Keratinocyte (primary cell): ENCODE data around the gene RFC2. TPM values are rescaled to one million over a fixed set of nuclear protein-coding genes. Genes with fewer than 3 reads are reported as not detected.

Experiments
- DNase-seq: peaks from one replicate; pipeline ENCODE4 v3.0.0-alpha.2; 2011; ENCODE audit warnings: low read depth, missing footprints, low spot score
- FAIRE-seq: peaks from 2 replicates; lab custom pipeline; 2011; peaks lifted over from hg19 to GRCh38; lab: Jason Lieb, UNC
- H2AFZ ChIP-seq: 2 replicates; pipeline ENCODE4 v1.6.0; 2012; ENCODE audit warnings: low read length, control low read depth, inconsistent platforms; ENCODE audit not compliant: control insufficient read depth
- H3K27ac ChIP-seq: 2 replicates; pipeline ENCODE4 v1.5.1; 2011; ENCODE audit warnings: low read length; ENCODE audit not compliant: control insufficient read depth, insufficient read depth
- H3K27me3 ChIP-seq: 3 replicates; pipeline ENCODE4 v1.6.0; 2011; ENCODE audit warnings: low read length; ENCODE audit not compliant: control insufficient read depth, insufficient read depth; ENCODE audit errors: extremely low read depth
- H3K36me3 ChIP-seq, 2 experiments: 2 replicates in 1 of 2; 3 replicates in 1 of 2; pipeline ENCODE4 v1.5.1; 2011; ENCODE audit warnings: low read length in 2 of 2, mild to moderate bottlenecking in 1 of 2; ENCODE audit not compliant: control insufficient read depth in 2 of 2, insufficient read depth in 2 of 2; ENCODE audit errors: extremely low read depth in 1 of 2
- H3K4me1 ChIP-seq: 3 replicates; pipeline ENCODE4 v1.5.1; 2011; ENCODE audit warnings: low read length; ENCODE audit not compliant: control insufficient read depth, insufficient read depth; ENCODE audit errors: extremely low read depth
- H3K4me2 ChIP-seq: 3 replicates; pipeline ENCODE4 v1.6.0; 2011; ENCODE audit warnings: low read depth, low read length; ENCODE audit not compliant: control insufficient read depth, insufficient read depth; ENCODE audit errors: extremely low read depth
- H3K4me3 ChIP-seq, 3 experiments: fragments of 200-600 bp in 1 of 3; sonication (generic) in 1 of 3; 2 replicates in 2 of 3; 3 replicates in 1 of 3; pipeline ENCODE4 v1.5.1; 2011 to 2016; ENCODE audit warnings: low read length in 3 of 3, mild to moderate bottlenecking in 3 of 3, control low read depth in 2 of 3, inconsistent platforms in 1 of 3, low read depth in 1 of 3, mixed read lengths in 1 of 3, mixed run types in 1 of 3, moderate library complexity in 1 of 3; ENCODE audit not compliant: control insufficient read depth in 2 of 3, insufficient read depth in 2 of 3; ENCODE audit errors: extremely low read depth in 1 of 3
- H3K79me2 ChIP-seq: 2 replicates; pipeline ENCODE4 v1.6.0; 2012; ENCODE audit warnings: low read length; ENCODE audit not compliant: control insufficient read depth, insufficient read depth
- H3K9ac ChIP-seq: 3 replicates; pipeline ENCODE4 v1.6.0; 2011; ENCODE audit warnings: low read length; ENCODE audit not compliant: control insufficient read depth, insufficient read depth; ENCODE audit errors: extremely low read depth
- H3K9me1 ChIP-seq: 3 replicates; pipeline ENCODE4 v1.6.0; 2011; ENCODE audit warnings: low read length; ENCODE audit not compliant: control insufficient read depth, insufficient read depth; ENCODE audit errors: extremely low read depth
- H3K9me3 ChIP-seq: 2 replicates; pipeline ENCODE4 v1.5.1; 2012; ENCODE audit warnings: low read depth, low read length; ENCODE audit not compliant: control insufficient read depth
- H4K20me1 ChIP-seq: 3 replicates; pipeline ENCODE4 v1.6.0; 2011; ENCODE audit warnings: low read length; ENCODE audit not compliant: control insufficient read depth, insufficient read depth; ENCODE audit errors: extremely low read depth
- EZH2 ChIP-seq: IDR thresholded peaks from one replicate; pipeline ENCODE4 v1.6.1; 2012; ENCODE audit warnings: inconsistent platforms, mild to moderate bottlenecking, low read length, moderate library complexity
- dilution Hi-C: fragments of 300-500 bp; cut with MboI; formaldehyde crosslinking; loops from one replicate; pipeline ENCODE4 v1.7.0; 2020; ENCODE audit warnings: low sequenced_read_pairs; ENCODE audit not compliant: extremely low pct_ligation_motif_present
- polyA plus RNA-seq, 5 experiments: library from polyadenylated mRNA; depleted of rRNA in 3 of 5; stranded (reverse) in 3 of 5; stranded (forward) in 1 of 5; unstranded in 1 of 5; fragments of >200 nt; gene quantifications; 1 replicate in 1 of 5; 2 replicates in 3 of 5; 3 replicates in 1 of 5; pipeline versions ENCODE4 v1.2.1 to v1.2.3, GENCODE V29; 2011 to 2012; ENCODE audit warnings: missing spikeins in 2 of 5, low read depth in 1 of 5, low replicate concordance in 1 of 5
- TF ChIP-seq, protein P1 (sequence below), 3 experiments: IDR thresholded peaks in 1 of 3; conservative IDR thresholded peaks in 1 of 3; optimal IDR thresholded peaks in 1 of 3; 2 replicates in 2 of 3; 3 replicates in 1 of 3; pipeline versions ENCODE3 to v1.5.1; 2011; ENCODE audit warnings: low read length in 3 of 3, mild to moderate bottlenecking in 3 of 3, moderate library complexity in 2 of 3, control low read depth in 1 of 3, inconsistent platforms in 1 of 3; ENCODE audit not compliant: insufficient read depth in 2 of 3; ENCODE audit errors: extremely low read depth in 1 of 3

RFC2 gene
- polyA plus RNA-seq, 1 donor (not counting 4 experiments of a cell fraction or from before 2014, with no cell fraction given): 24.7 TPM

DNA sequence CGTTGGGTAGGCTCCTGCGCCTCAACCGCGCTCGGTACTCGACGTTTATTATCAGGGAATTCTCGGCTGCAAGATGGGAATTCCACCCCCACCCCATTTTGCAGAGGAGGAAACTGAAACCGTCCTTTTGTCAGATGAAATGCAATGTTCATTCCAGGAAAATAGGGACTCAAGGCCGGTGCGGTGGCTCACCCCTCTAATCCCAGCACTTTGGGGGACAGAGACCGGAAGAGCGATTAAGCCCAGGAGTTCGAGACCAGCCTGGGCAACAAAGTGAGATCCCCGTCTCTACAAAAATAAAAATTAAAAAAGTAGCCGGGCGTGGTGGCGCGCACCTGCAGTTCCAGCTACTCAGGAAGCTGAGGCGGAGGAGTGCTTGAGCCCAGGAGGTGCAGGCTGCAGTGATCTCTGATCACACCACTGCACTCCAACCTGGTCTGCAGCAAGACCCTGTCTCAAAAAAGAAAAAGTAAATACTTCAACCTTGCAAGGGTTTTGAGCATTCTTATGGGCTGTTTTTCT, 720 bp upstream of the RFC2 start:
- DNase-seq: no peak
- peak overlapping the region; percentile 72 for H3K4me2 ChIP-seq
- peak overlapping the region; percentile 74 for H3K27ac ChIP-seq
- H3K9me1 ChIP-seq: no peaks in the 10 kb centered on the region
- dilution Hi-C loops: no loop called here
- H3K36me3 ChIP-seq: peaks cover 4 to 7% of the 10 kb centered on the region in 2 experiments
- peaks cover 15% of the 10 kb centered on the region for H3K79me2 ChIP-seq
- peaks cover 8% of the 10 kb centered on the region for H3K4me1 ChIP-seq
- peak overlapping the region; percentile 85 for H2AFZ ChIP-seq
- peak overlapping the region; percentile 85 for H3K9ac ChIP-seq
- H4K20me1 ChIP-seq: no peaks in the 10 kb centered on the region
- FAIRE-seq: no peak
- no peaks in the 10 kb centered on the region for H3K27me3 ChIP-seq
- peak overlapping the region; percentile 68 to 98 (median 89) for H3K4me3 ChIP-seq
- H3K9me3 ChIP-seq: no peaks in the 10 kb centered on the region
- no peak for TF ChIP-seq EZH2
- TF ChIP-seq, protein P1, sequence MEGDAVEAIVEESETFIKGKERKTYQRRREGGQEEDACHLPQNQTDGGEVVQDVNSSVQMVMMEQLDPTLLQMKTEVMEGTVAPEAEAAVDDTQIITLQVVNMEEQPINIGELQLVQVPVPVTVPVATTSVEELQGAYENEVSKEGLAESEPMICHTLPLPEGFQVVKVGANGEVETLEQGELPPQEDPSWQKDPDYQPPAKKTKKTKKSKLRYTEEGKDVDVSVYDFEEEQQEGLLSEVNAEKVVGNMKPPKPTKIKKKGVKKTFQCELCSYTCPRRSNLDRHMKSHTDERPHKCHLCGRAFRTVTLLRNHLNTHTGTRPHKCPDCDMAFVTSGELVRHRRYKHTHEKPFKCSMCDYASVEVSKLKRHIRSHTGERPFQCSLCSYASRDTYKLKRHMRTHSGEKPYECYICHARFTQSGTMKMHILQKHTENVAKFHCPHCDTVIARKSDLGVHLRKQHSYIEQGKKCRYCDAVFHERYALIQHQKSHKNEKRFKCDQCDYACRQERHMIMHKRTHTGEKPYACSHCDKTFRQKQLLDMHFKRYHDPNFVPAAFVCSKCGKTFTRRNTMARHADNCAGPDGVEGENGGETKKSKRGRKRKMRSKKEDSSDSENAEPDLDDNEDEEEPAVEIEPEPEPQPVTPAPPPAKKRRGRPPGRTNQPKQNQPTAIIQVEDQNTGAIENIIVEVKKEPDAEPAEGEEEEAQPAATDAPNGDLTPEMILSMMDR (optimal IDR thresholded peaks at IDR 0.05 in 1 of 3, IDR thresholded peaks at IDR 0.05 in 1 of 3, conservative IDR thresholded peaks at IDR 0.05 in 1 of 3; ENCODE audit: extremely low read depth in 1 of 3, insufficient read depth in 2 of 3, low read length in 3 of 3): no peak

DNA sequence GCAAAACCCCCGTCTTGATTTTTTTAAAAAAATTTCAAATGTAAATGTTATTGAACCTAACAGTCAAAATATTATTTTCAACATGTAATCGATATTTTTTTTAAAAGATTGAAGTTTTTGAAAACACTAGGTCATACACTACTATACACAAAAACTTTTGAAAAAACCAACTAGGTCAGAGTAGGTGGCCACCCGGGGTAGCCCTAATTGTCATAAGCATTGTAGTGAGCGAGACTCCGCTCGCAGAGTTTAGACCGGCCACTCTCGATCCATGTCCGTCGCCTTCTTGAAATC, 417 bp downstream of the RFC2 start:
- H2AFZ ChIP-seq: peak overlapping the region; percentile 79
- no peaks in the 10 kb centered on the region for H3K9me3 ChIP-seq
- H3K4me2 ChIP-seq: peak overlapping the region; percentile 91
- H3K9me1 ChIP-seq: no peaks in the 10 kb centered on the region
- FAIRE-seq (no peak), DNase-seq (no peak)
- peaks cover 7 to 10% of the 10 kb centered on the region in 2 experiments for H3K36me3 ChIP-seq
- H3K4me1 ChIP-seq: peaks cover 8% of the 10 kb centered on the region
- peak overlapping the region; percentile 68 to 98 (median 89) for H3K4me3 ChIP-seq
- H3K27ac ChIP-seq: peak overlapping the region; percentile 74
- H3K79me2 ChIP-seq: peaks cover 15% of the 10 kb centered on the region
- H4K20me1 ChIP-seq: no peaks in the 10 kb centered on the region
- no peaks in the 10 kb centered on the region for H3K27me3 ChIP-seq
- TF ChIP-seq, protein P1 (optimal IDR thresholded peaks at IDR 0.05 in 1 of 3, IDR thresholded peaks at IDR 0.05 in 1 of 3, conservative IDR thresholded peaks at IDR 0.05 in 1 of 3; ENCODE audit: extremely low read depth in 1 of 3, insufficient read depth in 2 of 3, low read length in 3 of 3): no peak
- TF ChIP-seq EZH2: no peak
- dilution Hi-C loops: no loop called here
- peak overlapping the region; percentile 85 for H3K9ac ChIP-seq
